ENCODE measurements around the gene GCA.
A peak's percentile ranks its signal among the peaks of the same experiment; 100 is the strongest.

The GCA gene

DNA sequence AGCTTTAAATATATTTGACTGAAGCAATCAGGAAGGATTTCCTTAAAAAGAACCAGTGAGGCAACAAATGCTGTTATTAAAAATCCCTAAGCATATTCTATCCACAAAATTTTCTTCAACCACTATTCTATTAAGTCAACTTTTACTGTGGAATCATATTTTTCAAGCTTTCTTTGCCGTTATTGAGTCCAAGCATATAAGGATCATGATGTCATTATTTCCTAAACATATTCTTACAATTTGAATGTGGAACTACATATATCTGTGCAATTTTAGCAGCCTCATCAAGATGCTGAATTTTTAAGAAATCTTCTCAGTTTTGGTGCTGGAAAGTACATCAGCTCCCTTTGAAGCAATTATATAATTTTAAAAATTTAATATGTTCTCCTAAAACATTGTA lies 31.1 kb upstream of the GCA start:
- H3K36me3 ChIP-seq (ENCODE audit: insufficient read depth, low read length): peaks cover 5% of the 10 kb centered on the region; the same call in 1 of the 2 replicates
- TF ChIP-seq EZH2 (IDR thresholded peaks at IDR 0.05; ENCODE audit: borderline replicate concordance, low read depth, low read length, severe bottlenecking): no peak
- TF ChIP-seq, protein P1, sequence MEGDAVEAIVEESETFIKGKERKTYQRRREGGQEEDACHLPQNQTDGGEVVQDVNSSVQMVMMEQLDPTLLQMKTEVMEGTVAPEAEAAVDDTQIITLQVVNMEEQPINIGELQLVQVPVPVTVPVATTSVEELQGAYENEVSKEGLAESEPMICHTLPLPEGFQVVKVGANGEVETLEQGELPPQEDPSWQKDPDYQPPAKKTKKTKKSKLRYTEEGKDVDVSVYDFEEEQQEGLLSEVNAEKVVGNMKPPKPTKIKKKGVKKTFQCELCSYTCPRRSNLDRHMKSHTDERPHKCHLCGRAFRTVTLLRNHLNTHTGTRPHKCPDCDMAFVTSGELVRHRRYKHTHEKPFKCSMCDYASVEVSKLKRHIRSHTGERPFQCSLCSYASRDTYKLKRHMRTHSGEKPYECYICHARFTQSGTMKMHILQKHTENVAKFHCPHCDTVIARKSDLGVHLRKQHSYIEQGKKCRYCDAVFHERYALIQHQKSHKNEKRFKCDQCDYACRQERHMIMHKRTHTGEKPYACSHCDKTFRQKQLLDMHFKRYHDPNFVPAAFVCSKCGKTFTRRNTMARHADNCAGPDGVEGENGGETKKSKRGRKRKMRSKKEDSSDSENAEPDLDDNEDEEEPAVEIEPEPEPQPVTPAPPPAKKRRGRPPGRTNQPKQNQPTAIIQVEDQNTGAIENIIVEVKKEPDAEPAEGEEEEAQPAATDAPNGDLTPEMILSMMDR (IDR thresholded peaks at IDR 0.05; ENCODE audit: borderline replicate concordance, extremely low read depth, low read length, poor library complexity, severe bottlenecking): no peak
- no peak overlapping the region for H3K27ac ChIP-seq (ENCODE audit: low read length)
- DNase-seq: no peak
- ATAC-seq (ENCODE audit: insufficient read depth, low read depth): no peak
- H3K9me3 ChIP-seq (ENCODE audit: insufficient read depth, low read length, severe bottlenecking): no peaks in the 10 kb centered on the region
- H3K4me3 ChIP-seq (ENCODE audit: low read depth in 1 of 2, low read length in 2 of 2): no peak overlapping the region
- H3K79me2 ChIP-seq (ENCODE audit: insufficient read depth, low read length): peaks cover 7% of the 10 kb centered on the region
- no peak overlapping the region for H3K9ac ChIP-seq (ENCODE audit: low read depth, low read length)
- no peaks in the 10 kb centered on the region for H4K20me1 ChIP-seq (ENCODE audit: insufficient read depth, low read length)
- H3K4me2 ChIP-seq (ENCODE audit: insufficient read depth, low read length): no peak overlapping the region
- H3K27me3 ChIP-seq (ENCODE audit: insufficient read depth, low read length, poor library complexity): no peaks in the 10 kb centered on the region
- H3K4me1 ChIP-seq (ENCODE audit: insufficient read depth, low read length): peaks cover 25% of the 10 kb centered on the region
- no peak overlapping the region for H2AFZ ChIP-seq (ENCODE audit: low read depth, low read length)

DNA sequence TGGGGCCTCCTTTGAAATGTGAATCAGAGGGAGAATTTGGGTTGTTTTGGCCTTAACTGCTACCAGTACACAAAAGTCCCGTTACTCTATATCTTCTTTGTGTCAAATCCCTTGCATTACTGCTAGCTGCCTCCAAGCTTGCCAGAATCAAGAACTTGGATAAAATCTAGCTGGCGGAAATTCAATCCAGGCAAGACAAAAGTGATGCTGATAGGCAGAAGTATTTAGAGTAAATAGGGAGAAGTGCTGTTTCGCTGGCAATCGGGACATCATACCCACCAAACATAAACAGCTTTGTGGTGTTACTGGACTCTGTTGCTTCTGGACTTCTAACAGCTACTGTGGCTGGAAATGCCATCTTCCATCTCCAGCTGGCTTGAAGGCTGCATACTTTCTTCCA lies 28.0 kb upstream of the GCA start:
- no peaks in the 10 kb centered on the region for H3K9me3 ChIP-seq (ENCODE audit: insufficient read depth, low read length, severe bottlenecking)
- ATAC-seq (ENCODE audit: insufficient read depth, low read depth): no peak
- H2AFZ ChIP-seq (ENCODE audit: low read depth, low read length): no peak overlapping the region
- DNase-seq: no peak
- H3K4me2 ChIP-seq (ENCODE audit: insufficient read depth, low read length): peak overlapping the region; percentile 94
- no peaks in the 10 kb centered on the region for H3K27me3 ChIP-seq (ENCODE audit: insufficient read depth, low read length, poor library complexity)
- no peak overlapping the region for H3K27ac ChIP-seq (ENCODE audit: low read length)
- no peak overlapping the region for H3K9ac ChIP-seq (ENCODE audit: low read depth, low read length)
- peaks cover 10% of the 10 kb centered on the region for H3K79me2 ChIP-seq (ENCODE audit: insufficient read depth, low read length)
- no peaks in the 10 kb centered on the region; the same call in 1 of the 2 replicates for H3K36me3 ChIP-seq (ENCODE audit: insufficient read depth, low read length)
- peaks cover 42% of the 10 kb centered on the region for H3K4me1 ChIP-seq (ENCODE audit: insufficient read depth, low read length)
- TF ChIP-seq EZH2 (IDR thresholded peaks at IDR 0.05; ENCODE audit: borderline replicate concordance, low read depth, low read length, severe bottlenecking): no peak
- TF ChIP-seq, protein P1 (IDR thresholded peaks at IDR 0.05; ENCODE audit: borderline replicate concordance, extremely low read depth, low read length, poor library complexity, severe bottlenecking): no peak
- peak overlapping the region in 1 of 2 experiments; percentile 89; a peak in 2 of 4 replicates for H3K4me3 ChIP-seq (ENCODE audit: low read depth in 1 of 2, low read length in 2 of 2)
- H4K20me1 ChIP-seq (ENCODE audit: insufficient read depth, low read length): no peaks in the 10 kb centered on the region

DNA sequence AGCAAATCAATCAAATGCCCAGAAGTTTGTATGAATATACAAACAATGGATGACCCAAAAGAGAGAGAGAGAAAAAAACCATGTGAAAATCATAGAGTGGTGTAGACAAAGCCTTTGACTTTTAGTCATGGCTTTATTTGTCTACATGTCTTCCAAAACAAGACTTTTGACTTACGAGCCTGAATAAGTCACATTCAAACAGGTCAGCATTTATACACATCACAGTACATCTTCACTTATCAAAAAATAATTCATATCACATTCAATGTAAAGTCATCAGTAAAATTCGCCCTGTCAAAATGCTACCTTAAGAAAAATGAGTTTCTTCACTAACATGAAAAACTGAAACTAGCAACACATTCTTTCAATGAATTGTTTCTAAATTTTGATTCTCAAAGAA lies 27.3 kb upstream of the GCA start:
- Histone ChIP-seq H3K9ac (ENCODE audit: low read depth, low read length) (peak overlapping the region; percentile 75; the same call in 1 of the 2 replicates), H2AFZ (ENCODE audit: low read depth, low read length) (peak overlapping the region; percentile 93; the same call in 1 of the 2 replicates), H3K36me3 (ENCODE audit: insufficient read depth, low read length) (no peaks in the 10 kb centered on the region; the same call in 1 of the 2 replicates), H3K9me3 (ENCODE audit: insufficient read depth, low read length, severe bottlenecking) (no peaks in the 10 kb centered on the region), H3K4me2 (ENCODE audit: insufficient read depth, low read length) (peak overlapping the region; percentile 94), H4K20me1 (ENCODE audit: insufficient read depth, low read length) (no peaks in the 10 kb centered on the region), H3K4me1 (ENCODE audit: insufficient read depth, low read length) (peaks cover 42% of the 10 kb centered on the region), H3K27ac (ENCODE audit: low read length) (no peak overlapping the region), H3K4me3 (ENCODE audit: low read depth in 1 of 2, low read length in 2 of 2) (peak overlapping the region; percentile 59 to 89; a peak in 3 of 4 replicates), H3K27me3 (ENCODE audit: insufficient read depth, low read length, poor library complexity) (no peaks in the 10 kb centered on the region), H3K79me2 (ENCODE audit: insufficient read depth, low read length) (peaks cover 10% of the 10 kb centered on the region)
- no peak for TF ChIP-seq EZH2 (IDR thresholded peaks at IDR 0.05; ENCODE audit: borderline replicate concordance, low read depth, low read length, severe bottlenecking)
- TF ChIP-seq, protein P1 (IDR thresholded peaks at IDR 0.05; ENCODE audit: borderline replicate concordance, extremely low read depth, low read length, poor library complexity, severe bottlenecking): no peak
- ATAC-seq (ENCODE audit: insufficient read depth, low read depth) (no peak), DNase-seq (no peak)
